Measurements from ENCODE around the gene NPRL2.

The NPRL2 gene

GRCh38 chr3:50393061-50393460 lies 42.5 kb upstream of the NPRL2 start:
- H3K9ac ChIP-seq (ENCODE audit: low read length), result no peak overlapping the region
- H3F3A ChIP-seq (ENCODE audit: insufficient read depth, low read length), result no peaks in the 10 kb centered on the region
- TF ChIP-seq EZH2phosphoT487 (IDR thresholded peaks at IDR 0.05; ENCODE audit: low read length) (no peak), CTCF (IDR thresholded peaks at IDR 0.05; ENCODE audit: low read length) (no peak), EZH2 (optimal IDR thresholded peaks at IDR 0.05; ENCODE audit: low read depth, low read length) (no peak)
- DNase-seq, result no peak
- no peaks in the 10 kb centered on the region for H4K20me1 ChIP-seq (ENCODE audit: insufficient read depth, low read length)
- H3K4me3 ChIP-seq (ENCODE audit: low read length), result no peak overlapping the region
- no peak overlapping the region for H3K4me2 ChIP-seq (ENCODE audit: low read depth, low read length)
- no peaks in the 10 kb centered on the region for H3K9me2 ChIP-seq (replicated peaks; ENCODE audit: insufficient read depth, low read length)
- H3K27me3 ChIP-seq (replicated peaks; ENCODE audit: insufficient read depth, low read length), result peaks cover 62% of the 10 kb centered on the region
- no peaks in the 10 kb centered on the region for H3K36me3 ChIP-seq (replicated peaks; ENCODE audit: insufficient read depth, low read length)
- H3K4me1 ChIP-seq (ENCODE audit: low read length), result no peaks in the 10 kb centered on the region
- no peak overlapping the region for H3K27ac ChIP-seq (ENCODE audit: low read length)
- H2AFZ ChIP-seq (ENCODE audit: low read length), result no peak overlapping the region
- H3K79me2 ChIP-seq (ENCODE audit: low read length), result no peaks in the 10 kb centered on the region
- H3K9me3 ChIP-seq (replicated peaks; ENCODE audit: insufficient read depth, low read length), result no peaks in the 10 kb centered on the region

GRCh38 chr3:50392101-50392715 lies 41.6 kb upstream of the NPRL2 start:
- no peaks in the 10 kb centered on the region for H3K4me1 ChIP-seq (ENCODE audit: low read length)
- no peaks in the 10 kb centered on the region for H4K20me1 ChIP-seq (ENCODE audit: insufficient read depth, low read length)
- no peaks in the 10 kb centered on the region for H3K9me3 ChIP-seq (replicated peaks; ENCODE audit: insufficient read depth, low read length)
- TF ChIP-seq CTCF (IDR thresholded peaks at IDR 0.05; ENCODE audit: low read length) (no peak), EZH2phosphoT487 (IDR thresholded peaks at IDR 0.05; ENCODE audit: low read length) (no peak), EZH2 (optimal IDR thresholded peaks at IDR 0.05; ENCODE audit: low read depth, low read length) (no peak)
- H3K4me3 ChIP-seq (ENCODE audit: low read length), result no peak overlapping the region
- H3K9me2 ChIP-seq (replicated peaks; ENCODE audit: insufficient read depth, low read length), result no peaks in the 10 kb centered on the region
- no peak overlapping the region for H2AFZ ChIP-seq (ENCODE audit: low read length)
- no peak for DNase-seq
- H3K9ac ChIP-seq (ENCODE audit: low read length), result no peak overlapping the region
- H3K79me2 ChIP-seq (ENCODE audit: low read length), result no peaks in the 10 kb centered on the region
- H3K27ac ChIP-seq (ENCODE audit: low read length), result no peak overlapping the region
- H3K36me3 ChIP-seq (replicated peaks; ENCODE audit: insufficient read depth, low read length), result no peaks in the 10 kb centered on the region
- H3K4me2 ChIP-seq (ENCODE audit: low read depth, low read length), result no peak overlapping the region
- peaks cover 66% of the 10 kb centered on the region for H3K27me3 ChIP-seq (replicated peaks; ENCODE audit: insufficient read depth, low read length)
- no peaks in the 10 kb centered on the region for H3F3A ChIP-seq (ENCODE audit: insufficient read depth, low read length)

GRCh38 chr3:50390508-50391224 lies 40.1 kb upstream of the NPRL2 start:
- peaks cover 79% of the 10 kb centered on the region for H3K27me3 ChIP-seq (replicated peaks; ENCODE audit: insufficient read depth, low read length)
- H3K9ac ChIP-seq (ENCODE audit: low read length), result no peak overlapping the region
- H3K9me3 ChIP-seq (replicated peaks; ENCODE audit: insufficient read depth, low read length), result no peaks in the 10 kb centered on the region
- no peaks in the 10 kb centered on the region for H3K79me2 ChIP-seq (ENCODE audit: low read length)
- no peak for DNase-seq
- H3K36me3 ChIP-seq (replicated peaks; ENCODE audit: insufficient read depth, low read length), result no peaks in the 10 kb centered on the region
- H2AFZ ChIP-seq (ENCODE audit: low read length), result no peak overlapping the region
- no peaks in the 10 kb centered on the region for H4K20me1 ChIP-seq (ENCODE audit: insufficient read depth, low read length)
- no peak overlapping the region for H3K27ac ChIP-seq (ENCODE audit: low read length)
- H3K4me3 ChIP-seq (ENCODE audit: low read length), result no peak overlapping the region
- H3F3A ChIP-seq (ENCODE audit: insufficient read depth, low read length), result no peaks in the 10 kb centered on the region
- H3K4me1 ChIP-seq (ENCODE audit: low read length), result no peaks in the 10 kb centered on the region
- TF ChIP-seq EZH2 (optimal IDR thresholded peaks at IDR 0.05; ENCODE audit: low read depth, low read length) (no peak), CTCF (IDR thresholded peaks at IDR 0.05; ENCODE audit: low read length) (no peak), EZH2phosphoT487 (IDR thresholded peaks at IDR 0.05; ENCODE audit: low read length) (no peak)
- H3K4me2 ChIP-seq (ENCODE audit: low read depth, low read length), result no peak overlapping the region
- H3K9me2 ChIP-seq (replicated peaks; ENCODE audit: insufficient read depth, low read length), result no peaks in the 10 kb centered on the region

Data from MM.1S (cell line).